Neural cell (in vitro differentiated cells): ENCODE measurements around the gene C1QTNF9B. TPM values are rescaled to one million over a fixed set of nuclear protein-coding genes. Genes with fewer than 3 reads are reported as not detected.

ENCODE experiments used
- H2AFZ ChIP-seq: fragments of 200-600, 300-800 bp; sonication (generic), shearing (Covaris generic); 2 replicates; pipeline ENCODE4 v1.6.0; 2014; ENCODE audit warnings: low read depth, mild to moderate bottlenecking, antibody characterized with exemption, low read length, moderate library complexity
- H3F3A ChIP-seq: fragments of 200-600 bp; shearing (Covaris generic); 2 replicates; pipeline ENCODE4 v1.6.1; 2016; ENCODE audit warnings: mild to moderate bottlenecking, moderate library complexity, mixed read lengths, antibody characterized with exemption, low read length; ENCODE audit not compliant: insufficient read depth, poor library complexity, severe bottlenecking
- H3K27ac ChIP-seq: fragments of 200-600, 300-800 bp; sonication (generic), shearing (Covaris generic); 2 replicates; pipeline ENCODE4 v1.5.1; 2014; ENCODE audit warnings: mild to moderate bottlenecking, low read length, moderate library complexity
- H3K27me3 ChIP-seq: fragments of 300-800, 200-600 bp; sonication (generic), shearing (Covaris generic); 2 replicates; pipeline ENCODE4 v1.6.0; 2014; ENCODE audit warnings: mild to moderate bottlenecking, low read depth, low read length, moderate library complexity; ENCODE audit not compliant: insufficient read depth
- H3K36me3 ChIP-seq: fragments of 300-800, 200-600 bp; sonication (generic), shearing (Covaris generic); 2 replicates; pipeline ENCODE4 v1.5.1; 2014; ENCODE audit warnings: mild to moderate bottlenecking, antibody characterized with exemption, low read length, moderate library complexity; ENCODE audit not compliant: insufficient read depth
- H3K4me2 ChIP-seq: fragments of 300-800, 200-600 bp; sonication (generic), shearing (Covaris generic); 2 replicates; pipeline ENCODE4 v1.6.0; 2014; ENCODE audit warnings: mild to moderate bottlenecking, low read length
- H3K4me3 ChIP-seq: fragments of 300-800, 200-600 bp; sonication (generic), shearing (Covaris generic); 2 replicates; pipeline ENCODE4 v1.5.1; 2014; ENCODE audit warnings: mild to moderate bottlenecking, low read length, moderate library complexity
- H3K79me2 ChIP-seq: fragments of 200-600 bp; shearing (Covaris generic); replicated peaks from 2 replicates; pipeline ENCODE4 v1.6.0; 2014; ENCODE audit warnings: mild to moderate bottlenecking, low read length, moderate library complexity; ENCODE audit not compliant: insufficient read depth
- H3K9ac ChIP-seq: fragments of 300-800, 200-600 bp; sonication (generic), shearing (Covaris generic); 2 replicates; pipeline ENCODE4 v1.6.1; 2016; ENCODE audit warnings: mild to moderate bottlenecking, low read length, mixed read lengths
- H3K9me2 ChIP-seq: fragments of 200-600 bp; shearing (Covaris generic); 2 replicates; pipeline ENCODE4 v1.6.1; 2016; ENCODE audit warnings: mild to moderate bottlenecking, low read length, mixed read lengths; ENCODE audit not compliant: insufficient read depth
- H3K9me3 ChIP-seq: fragments of 200-600, 300-800 bp; sonication (generic), shearing (Covaris generic); 2 replicates; pipeline ENCODE4 v1.6.1; 2016; ENCODE audit warnings: mild to moderate bottlenecking, mixed run types, low read length, moderate library complexity, mixed read lengths
- H4K20me1 ChIP-seq: fragments of 200-600 bp; shearing (Covaris generic); 2 replicates; pipeline ENCODE4 v1.6.1; 2016; ENCODE audit warnings: mild to moderate bottlenecking, mixed run types; ENCODE audit not compliant: insufficient read depth
- CTCF ChIP-seq: fragments of 450-650 bp; IDR thresholded peaks from 2 replicates; pipeline ENCODE4 v1.5.1; 2014; ENCODE audit warnings: antibody characterized with exemption, mild to moderate bottlenecking, moderate library complexity; ENCODE audit not compliant: poor library complexity, severe bottlenecking
- EP300 ChIP-seq: fragments of 450-650 bp; conservative IDR thresholded peaks from 2 replicates; pipeline ENCODE4 v1.6.1; 2014; ENCODE audit warnings: antibody characterized with exemption, mild to moderate bottlenecking, moderate library complexity; ENCODE audit not compliant: poor library complexity, severe bottlenecking
- EZH2 ChIP-seq: fragments of 200-600, 300-800 bp; shearing (Covaris generic), sonication (generic); IDR thresholded peaks from 2 replicates; pipeline ENCODE4 v1.6.1; 2014; ENCODE audit warnings: antibody characterized with exemption, low read length, borderline replicate concordance, mild to moderate bottlenecking; ENCODE audit not compliant: insufficient read depth, poor library complexity, severe bottlenecking
- MXI1 ChIP-seq: fragments of 450-650 bp; conservative IDR thresholded peaks from 2 replicates; pipeline ENCODE4 v1.6.1; 2014; ENCODE audit warnings: antibody characterized with exemption, mild to moderate bottlenecking; ENCODE audit not compliant: poor library complexity, severe bottlenecking
- POLR2AphosphoS5 ChIP-seq: IDR thresholded peaks from 2 replicates; pipeline ENCODE4 v1.6.1; 2012
- RAD21 ChIP-seq: fragments of 450-650 bp; conservative IDR thresholded peaks from 2 replicates; pipeline ENCODE4 v1.6.1; 2014; ENCODE audit warnings: antibody characterized with exemption, mild to moderate bottlenecking, moderate library complexity
- REST ChIP-seq: IDR thresholded peaks from 2 replicates; pipeline ENCODE4 v1.6.1; 2012; ENCODE audit warnings: borderline replicate concordance
- SMC3 ChIP-seq: fragments of 450-650 bp; conservative IDR thresholded peaks from 2 replicates; pipeline ENCODE4 v1.6.1; 2014; ENCODE audit warnings: antibody characterized with exemption, mild to moderate bottlenecking, moderate library complexity; ENCODE audit not compliant: poor library complexity
- TAF1 ChIP-seq: IDR thresholded peaks from 2 replicates; pipeline ENCODE4 v1.6.1; 2012; ENCODE audit warnings: low read depth
- polyA plus RNA-seq: library from polyadenylated mRNA; depleted of rRNA; stranded (reverse); fragments of >200 nt; gene quantifications from 2 replicates; pipeline ENCODE4 v1.2.3, GENCODE V29; 2014

Gene C1QTNF9B
- polyA plus RNA-seq, 1 donor from 2014 or later = 1.5 TPM

- Histone ChIP-seq H3K9me2 (no peaks in the 10 kb centered on the region), H4K20me1 (no peaks in the 10 kb centered on the region), H3K36me3 (no peaks in the 10 kb centered on the region), H3K79me2 (no peaks in the 10 kb centered on the region), H3F3A (no peaks in the 10 kb centered on the region), H3K4me3 (no peak overlapping the region), H3K9me3 (no peaks in the 10 kb centered on the region), H3K27me3 (no peaks in the 10 kb centered on the region), H2AFZ (no peak overlapping the region), H3K4me2 (no peak overlapping the region), H3K27ac (no peak overlapping the region), H3K9ac (no peak overlapping the region)
- no peak for TF ChIP-seq REST
- TF ChIP-seq MXI1 = no peak
- TF ChIP-seq RAD21 = no peak
- no peak for TF ChIP-seq CTCF
- no peak for TF ChIP-seq POLR2AphosphoS5
- no peak for TF ChIP-seq SMC3
- TF ChIP-seq EZH2 = no peak
- TF ChIP-seq EP300 = no peak
- no peak for TF ChIP-seq TAF1
Observed at GRCh38 chr13:23849670-23850069, 47.6 kb downstream of the C1QTNF9B start.

DNA sequence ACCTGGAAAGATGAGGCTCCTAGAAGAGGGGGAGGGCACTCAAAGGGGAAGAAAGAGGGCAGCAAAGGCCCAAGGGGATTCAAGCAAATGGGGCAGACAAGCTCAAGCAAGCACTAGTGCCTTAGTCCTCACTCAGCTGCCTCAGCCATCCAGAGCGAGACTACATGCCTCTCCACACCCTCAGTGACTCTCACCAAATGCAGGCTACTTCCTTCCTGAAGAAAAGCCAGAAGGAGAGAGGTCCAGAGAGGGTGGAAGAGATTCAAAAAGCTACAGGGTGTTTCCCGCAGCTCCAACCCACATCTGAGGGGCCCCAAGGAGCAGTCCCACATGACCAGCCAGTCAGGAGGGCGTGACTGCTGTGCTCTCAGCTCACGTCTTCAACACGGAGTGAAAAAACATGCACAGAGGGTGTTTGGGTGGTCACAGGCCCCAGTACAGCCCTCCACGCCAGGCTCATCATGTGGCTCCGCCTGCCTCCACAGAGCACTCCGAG lies 48.6 kb downstream of the C1QTNF9B start:
- Histone ChIP-seq H3K27me3 (no peaks in the 10 kb centered on the region), H2AFZ (no peak overlapping the region), H3K4me3 (no peak overlapping the region), H3F3A (no peaks in the 10 kb centered on the region), H3K4me2 (no peak overlapping the region), H3K9me3 (no peaks in the 10 kb centered on the region), H3K79me2 (no peaks in the 10 kb centered on the region), H3K36me3 (no peaks in the 10 kb centered on the region), H4K20me1 (no peaks in the 10 kb centered on the region), H3K27ac (no peak overlapping the region), H3K9ac (no peak overlapping the region), H3K9me2 (no peaks in the 10 kb centered on the region)
- no peak for TF ChIP-seq SMC3
- no peak for TF ChIP-seq EZH2
- TF ChIP-seq TAF1 = no peak
- TF ChIP-seq EP300 = no peak
- no peak for TF ChIP-seq REST
- no peak for TF ChIP-seq MXI1
- TF ChIP-seq CTCF = no peak
- no peak for TF ChIP-seq RAD21
- no peak for TF ChIP-seq POLR2AphosphoS5
